GM18517 (cell line): ENCODE measurements around the gene TBL2.
"Not testable (repeated sequence)": the region's sequence is repeated elsewhere in the genome, so short reads cannot be mapped to it uniquely, and the experiment has no call there.

ENCODE experiments used
- ATAC-seq: cut with Tn5 transposase; IDR thresholded peaks from one replicate; pipeline ENCODE4 v1.9.1; 2021; ENCODE audit warnings: mild to moderate bottlenecking, moderate library complexity; ENCODE audit not compliant: unreplicated experiment

TBL2 gene

DNA sequence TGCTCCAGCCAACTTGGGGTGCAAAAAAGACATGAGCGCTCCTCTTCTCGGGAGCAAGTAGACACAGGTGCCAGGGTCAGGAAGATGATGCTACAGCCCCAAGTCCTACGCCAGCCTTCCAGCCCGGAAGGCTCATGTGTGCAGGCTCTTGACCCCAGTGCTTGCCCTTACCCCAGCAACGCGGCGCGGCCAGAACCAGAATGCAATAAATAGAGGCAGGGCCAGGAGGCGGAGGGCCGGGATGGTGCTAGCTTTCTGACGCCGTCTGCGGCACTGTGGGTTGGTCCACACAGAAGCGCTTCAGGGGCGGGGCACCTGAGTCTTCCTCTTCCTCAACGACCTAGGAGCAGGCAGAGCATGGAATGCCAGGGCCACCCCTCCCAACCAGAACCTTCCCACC, 41.3 kb downstream of the TBL2 start:
- ATAC-seq = no peak

DNA sequence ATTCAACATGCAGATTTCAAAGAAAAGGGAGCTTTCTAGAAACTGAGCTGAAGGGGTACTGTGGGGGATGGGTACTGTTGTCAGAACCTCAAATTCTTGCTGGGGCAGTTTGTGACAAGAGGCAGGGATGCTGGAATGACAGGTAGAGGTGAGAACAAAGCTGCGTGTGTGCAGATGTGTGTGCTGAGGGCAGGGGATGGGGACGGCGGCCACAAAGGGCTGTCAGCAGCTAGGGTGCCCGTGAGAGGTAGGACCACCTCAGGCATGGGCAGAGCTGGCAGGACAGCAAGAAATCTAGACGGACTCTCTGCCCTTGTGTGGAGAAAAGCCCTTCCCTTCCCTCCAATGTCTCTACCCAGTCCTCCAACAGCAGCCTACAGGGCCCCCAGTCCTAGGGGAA, 41.9 kb downstream of the TBL2 start:
- ATAC-seq = no peak

GRCh38 chr7:73535918-73536317, 42.5 kb downstream of the TBL2 start:
- ATAC-seq = not testable (repeated sequence)

DNA sequence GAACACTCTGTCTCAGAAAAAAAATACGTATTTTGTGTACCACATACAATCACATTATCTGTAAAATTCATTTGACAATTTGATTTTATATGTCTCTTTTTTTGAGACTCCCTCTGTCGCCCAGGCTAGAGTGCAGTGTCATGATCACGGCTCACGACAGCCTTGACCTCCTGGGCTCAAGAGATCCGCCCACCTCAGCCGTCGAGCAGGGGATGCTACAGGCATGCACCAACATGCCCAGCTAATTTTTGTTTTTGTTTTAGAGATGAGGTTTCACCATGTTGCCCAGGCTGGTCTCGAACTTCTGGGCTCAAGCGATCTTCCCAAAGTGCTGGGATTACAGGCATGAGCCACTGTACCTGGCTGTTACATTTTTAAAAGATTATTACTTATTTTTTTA, 44.6 kb downstream of the TBL2 start:
- no peak for ATAC-seq

DNA sequence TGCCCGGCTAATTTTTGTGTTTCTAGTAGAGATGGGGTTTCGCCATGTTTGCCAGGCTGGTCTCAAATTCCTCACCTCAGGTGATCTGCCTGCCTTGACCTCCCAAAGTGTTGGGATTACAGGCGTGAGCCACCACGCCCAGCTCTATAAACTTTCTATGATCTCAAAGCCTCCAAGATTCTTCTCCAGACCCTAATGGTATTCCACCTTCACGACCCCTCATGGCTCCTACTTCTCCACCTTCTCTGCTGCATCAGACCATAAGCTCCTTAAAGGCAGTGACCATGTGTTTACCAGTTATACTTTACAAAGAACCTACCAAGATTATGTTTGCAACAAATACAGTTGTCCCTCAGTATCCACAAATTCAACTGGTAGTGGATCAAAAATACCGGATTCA, 46.2 kb downstream of the TBL2 start:
- ATAC-seq = no peak

- ATAC-seq = no peak
Measured at GRCh38 chr7:73530800-73531199, 47.6 kb downstream of the TBL2 start.

- ATAC-seq = no peak
Measured at GRCh38 chr7:73526896-73527821, 51.2 kb downstream of the TBL2 start.

GRCh38 chr7:73526158-73526494, 52.3 kb downstream of the TBL2 start:
- not testable (repeated sequence) for ATAC-seq

DNA sequence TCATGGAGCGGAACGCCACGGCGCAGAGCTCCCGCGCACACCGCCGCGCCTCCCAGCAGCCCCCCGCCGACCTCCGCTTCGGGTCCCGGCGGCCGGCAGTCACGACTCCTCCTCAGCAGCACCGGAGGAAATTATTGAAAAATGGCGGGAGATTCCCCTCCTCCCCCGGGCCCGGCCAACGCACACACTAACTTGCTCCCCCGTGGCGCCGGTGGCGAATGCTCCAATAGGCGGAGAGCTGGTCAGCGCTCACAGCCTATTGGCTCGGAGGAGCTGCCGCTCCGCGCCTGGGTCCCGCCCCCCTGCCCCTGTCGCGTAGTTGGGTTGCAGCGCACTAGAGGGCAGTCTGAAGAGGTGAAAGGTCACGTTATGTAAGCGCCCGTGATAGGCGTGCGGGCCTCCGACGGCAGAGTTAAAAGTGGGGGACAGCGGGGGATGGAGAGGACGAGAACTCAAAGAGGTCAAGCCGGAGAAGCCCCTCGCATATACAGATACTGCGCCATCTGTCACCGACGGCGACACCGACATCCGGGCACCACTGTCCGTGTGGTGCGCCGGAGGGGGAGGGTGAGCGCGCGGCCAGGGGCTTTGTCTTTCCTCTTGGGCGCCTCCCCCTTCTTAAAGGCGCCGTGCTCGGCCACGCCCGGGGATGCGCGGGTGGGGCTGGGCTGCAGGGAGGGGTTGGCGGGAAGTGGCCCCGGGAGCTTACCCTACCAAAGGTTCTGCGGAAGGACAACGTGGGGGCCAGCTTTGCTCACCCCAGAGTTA, 56.1 kb downstream of the TBL2 start, which contains the start of gene BAZ1B:
BAZ1B (minus strand) TSS at position 189 of the 768 bp plus-strand sequence. CDS start 360 bp downstream, outside the sequence.
- ATAC-seq = peak; percentile 80

GRCh38 chr7:73521636-73522104, 56.7 kb downstream of the TBL2 start:
- ATAC-seq = peak; percentile 47

- no peak for ATAC-seq
Measured at GRCh38 chr7:73520673-73521635, 57.4 kb downstream of the TBL2 start.

- ATAC-seq = no peak
Measured at GRCh38 chr7:73519867-73520672, 58.3 kb downstream of the TBL2 start.

DNA sequence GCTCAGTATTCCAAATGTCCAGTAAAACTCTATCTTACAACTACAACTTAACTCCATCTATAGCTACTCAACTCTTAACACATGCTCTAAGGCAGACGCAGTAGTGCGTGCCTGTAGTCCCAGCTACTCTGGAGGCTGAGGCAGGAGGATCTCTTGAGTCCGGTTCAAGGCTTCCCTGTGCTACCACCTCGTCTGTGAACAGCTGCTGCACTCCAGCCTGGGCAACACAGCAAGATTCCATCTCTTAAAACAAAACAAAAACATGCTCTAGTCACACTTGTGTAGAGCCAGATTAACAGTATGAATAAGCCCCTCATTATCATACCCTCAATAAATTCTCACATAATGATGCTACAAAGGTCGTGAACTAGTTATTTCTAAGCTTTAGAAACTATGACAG, 59.9 kb downstream of the TBL2 start:
- ATAC-seq = no peak
